ENCODE data around the gene CENPE. TPM values are rescaled to one million over a fixed set of nuclear protein-coding genes. Genes with fewer than 3 reads are reported as not detected.

CENPE gene
- total and polyA plus RNA-seq, 2 of the 4 experiments (the other 2 are of a cell fraction): 3.7 to 14.5 TPM

DNA sequence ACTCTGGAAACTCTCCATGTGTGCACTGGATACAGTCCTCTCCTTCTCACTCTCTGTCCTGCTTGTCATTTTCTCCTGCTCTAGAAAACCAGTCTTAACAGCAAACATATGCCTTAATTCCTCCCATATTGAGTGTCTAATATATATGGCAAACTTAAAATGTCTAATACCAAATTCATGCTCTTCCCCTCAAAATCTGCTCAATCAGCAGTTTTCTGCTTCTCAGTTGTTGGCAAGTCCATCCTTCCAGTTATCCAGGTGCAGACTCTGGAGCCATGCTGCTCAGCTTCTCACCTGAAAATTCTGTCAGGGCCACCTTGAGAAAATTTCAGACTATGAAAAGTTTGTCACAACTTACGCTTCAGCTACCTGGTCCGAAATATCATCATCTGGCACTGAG, 3.1 kb upstream of the CENPE start:
- Histone ChIP-seq H3K9ac (ENCODE audit: low read depth, low read length) (no peak overlapping the region), H3K18ac (ENCODE audit: low read depth, low read length) (no peak overlapping the region), H3K27ac (ENCODE audit: insufficient read depth, low read length) (no peak overlapping the region), H3K36me3 (ENCODE audit: control insufficient read depth, insufficient read depth, low read length) (no peaks in the 10 kb centered on the region), H2BK15ac (ENCODE audit: low read depth, low read length) (no peak overlapping the region), H3K79me1 (ENCODE audit: low read depth in 1 of 2, low read length in 2 of 2) (peaks cover 12 to 13% of the 10 kb centered on the region in 2 experiments), H3K4me3 (ENCODE audit: insufficient read depth, low read depth, low read length) (no peak overlapping the region), H2AK5ac (ENCODE audit: low read depth, low read length) (no peak overlapping the region), H3K23ac (ENCODE audit: low read depth, low read length) (no peak overlapping the region), H4K20me1 (ENCODE audit: insufficient read depth, low read length) (no peaks in the 10 kb centered on the region), H3K4ac (ENCODE audit: low read depth, low read length) (no peak overlapping the region), H3K9me1 (ENCODE audit: insufficient read depth, low read length) (no peaks in the 10 kb centered on the region), H2AK9ac (replicated peaks; ENCODE audit: low read depth, low read length, poor library complexity) (no peak overlapping the region), H3K4me1 (ENCODE audit: control insufficient read depth, insufficient read depth, low read length) (no peaks in the 10 kb centered on the region), H4K8ac (ENCODE audit: low read depth in 2 of 2, low read length in 2 of 2) (no peak overlapping the region), H3K27me3 (ENCODE audit: control insufficient read depth, insufficient read depth, low read length) (peaks cover 4% of the 10 kb centered on the region; the same call in 1 of the 2 replicates), H2BK20ac (ENCODE audit: low read depth, low read length) (no peak overlapping the region), H4K91ac (ENCODE audit: insufficient read depth, low read depth, low read length) (no peak overlapping the region), H4K5ac (ENCODE audit: low read depth, low read length) (no peak overlapping the region), H2BK120ac (ENCODE audit: low read depth, low read length) (no peak overlapping the region), H2AFZ (replicated peaks; ENCODE audit: low read length, poor library complexity) (no peak overlapping the region), H3K14ac (replicated peaks; ENCODE audit: low read depth, low read length) (no peak overlapping the region), H2BK5ac (ENCODE audit: low read depth, low read length, poor library complexity, severe bottlenecking) (no peak overlapping the region), H3K56ac (ENCODE audit: extremely low read depth, insufficient read depth, low read length) (no peak overlapping the region), H3K4me2 (ENCODE audit: low read depth, low read length) (no peak overlapping the region), H3K9me3 (ENCODE audit: control insufficient read depth, insufficient read depth, low read length) (no peaks in the 10 kb centered on the region)
- TF ChIP-seq MAFK (IDR thresholded peaks at IDR 0.05; ENCODE audit: low read depth, low read length): peak; percentile 98
- TF ChIP-seq, protein P1, sequence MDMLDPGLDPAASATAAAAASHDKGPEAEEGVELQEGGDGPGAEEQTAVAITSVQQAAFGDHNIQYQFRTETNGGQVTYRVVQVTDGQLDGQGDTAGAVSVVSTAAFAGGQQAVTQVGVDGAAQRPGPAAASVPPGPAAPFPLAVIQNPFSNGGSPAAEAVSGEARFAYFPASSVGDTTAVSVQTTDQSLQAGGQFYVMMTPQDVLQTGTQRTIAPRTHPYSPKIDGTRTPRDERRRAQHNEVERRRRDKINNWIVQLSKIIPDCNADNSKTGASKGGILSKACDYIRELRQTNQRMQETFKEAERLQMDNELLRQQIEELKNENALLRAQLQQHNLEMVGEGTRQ (IDR thresholded peaks at IDR 0.05; ENCODE audit: low read depth, low read length): no peak
- ChIA-PET POLR2A (ENCODE audit: unreplicated experiment) (no interaction called here), CTCF (no interaction called here)
- BruUV-seq (replicated peaks): no TSS peak
- WGBS, 2 experiments (ENCODE audit: extremely low coverage in 2 of 2, insufficient read length in 1 of 2): no CpG with 5 or more reads among the region's 2 CpGs
- no peak for DNase-seq
- intact Hi-C loops (cut with micrococcal nuclease): no loop called here
- dilution Hi-C loops (cut with HindIII; ENCODE audit: low sequenced_read_pairs, unreplicated experiment): no loop called here
- no peak for ATAC-seq (ENCODE audit: low read depth)
- in situ Hi-C loops (cut with MboI; ENCODE audit: low sequenced_read_pairs): loop anchor here (25.0 kb wide), 2 partner anchors 736 to 1661 kb away; no protein-coding TSS in a partner anchor
